Stimulated activated naive CD8-positive, alpha-beta T cell treated with anti-CD3 and anti-CD28 coated beads, Interleukin-15, amount 100 ng/mL, for 72 hours (primary cell): ENCODE measurements around the gene RIGI.
A peak's percentile ranks its signal among the peaks of the same experiment; 100 is the strongest.

Experiments used
- ATAC-seq: fragments of 150-1000 bp; cut with Tn5 transposase; 2 replicates; pipeline ENCODE4 v1.10.0; 2021; ENCODE audit warnings: mild to moderate bottlenecking, moderate library complexity
- DNase-seq, 2 donors: peaks; one replicate each; pipeline ENCODE4 v3.0.0; 2021 to 2022
- H3K27ac Mint-ChIP-seq, 2 donors: one replicate each; pipeline ENCODE4 v1.8.0; 2022; ENCODE audit warnings: mild to moderate bottlenecking in 2 of 2, mixed read lengths in 2 of 2, moderate library complexity in 2 of 2
- H3K27me3 Mint-ChIP-seq: one replicate; pipeline ENCODE4 v1.8.0; 2022; ENCODE audit warnings: mixed read lengths
- H3K4me1 Mint-ChIP-seq: one replicate; pipeline ENCODE4 v1.8.0; 2022; ENCODE audit warnings: mild to moderate bottlenecking, mixed read lengths
- H3K4me3 Mint-ChIP-seq, 2 donors: one replicate each; pipeline ENCODE4 v1.8.0; 2022; ENCODE audit warnings: mild to moderate bottlenecking in 2 of 2, mixed read lengths in 2 of 2, moderate library complexity in 1 of 2
- H3K9me3 Mint-ChIP-seq, 2 donors: one replicate each; pipeline ENCODE4 v1.8.0; 2022; ENCODE audit warnings: mixed read lengths in 2 of 2

RIGI gene

DNA sequence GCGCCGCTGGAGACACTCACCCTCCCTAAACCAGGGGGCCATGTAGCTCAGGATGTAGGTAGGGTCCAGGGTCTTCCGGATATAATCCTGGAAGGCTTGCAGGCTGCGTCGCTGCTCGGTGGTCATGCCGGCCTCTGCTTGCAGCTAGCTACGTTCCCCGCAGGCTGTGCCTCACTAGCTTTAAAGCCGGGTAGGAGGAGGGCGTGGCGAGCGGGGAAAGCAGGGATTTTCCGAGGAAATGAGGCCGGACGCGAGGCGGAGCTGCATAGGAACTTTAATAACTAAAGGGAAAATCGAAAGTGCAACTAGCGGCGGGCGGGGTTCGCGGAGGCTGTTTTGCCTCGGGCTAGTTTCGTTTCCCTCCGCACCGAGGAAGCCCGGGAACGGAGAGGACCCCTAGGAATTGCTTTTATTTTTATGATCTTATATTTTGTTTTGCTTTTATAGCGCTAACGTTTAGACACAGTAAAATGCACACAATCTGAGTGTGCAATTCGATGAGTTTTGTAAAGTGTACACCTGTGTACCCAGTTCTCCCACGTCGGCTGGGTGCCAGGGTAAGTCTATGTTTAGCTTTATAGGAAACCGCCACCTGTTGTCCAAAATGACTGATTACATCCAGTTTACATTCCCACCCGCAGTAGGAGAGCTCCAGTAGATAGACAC, at the start of gene RIGI:
RIGI (minus strand) TSS at position 156 of the 666 bp plus-strand sequence; CDS start at position 126, 30 bp downstream.
- H3K4me3 Mint-ChIP-seq = peak within 1 kb of the TSS; percentile 88 to 97
- H3K4me1 Mint-ChIP-seq = peaks cover 30% of the 10 kb centered on the region
- peak within 1 kb of the TSS; percentile 93 to 95 for H3K27ac Mint-ChIP-seq
- H3K9me3 Mint-ChIP-seq = peaks cover 10 to 13% of the 10 kb centered on the region in 2 donors
- DNase-seq = peak; percentile 60 to 74
- no peaks in the 10 kb centered on the region for H3K27me3 Mint-ChIP-seq
- peak; percentile 79 for ATAC-seq

GRCh38 chr9:32574858-32575257, 48.9 kb upstream of the RIGI start:
- H3K27ac Mint-ChIP-seq = no peak overlapping the region

DNA sequence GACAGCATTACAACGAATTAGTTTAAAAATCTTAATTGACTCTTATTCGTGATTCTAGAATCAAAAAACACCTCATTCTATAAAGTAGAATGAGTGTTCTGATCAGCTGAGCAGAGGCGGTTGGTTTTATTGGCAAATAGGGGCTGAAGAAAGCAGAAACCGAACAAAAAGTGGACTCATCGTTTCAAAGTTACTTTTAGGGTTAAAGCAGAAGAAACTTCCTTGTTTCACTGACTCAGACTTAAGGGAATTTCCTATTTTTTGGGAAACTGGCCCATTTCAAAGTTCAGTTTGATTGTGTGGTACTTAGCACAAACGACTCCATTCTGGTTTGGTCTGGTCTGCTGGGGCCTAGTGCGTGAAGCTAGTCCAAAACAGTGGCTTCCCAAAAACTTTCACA, 47.8 kb upstream of the RIGI start:
- ATAC-seq = no peak
- H3K4me3 Mint-ChIP-seq = peak overlapping the region; percentile 99 to 100
- no peaks in the 10 kb centered on the region for H3K27me3 Mint-ChIP-seq
- peak overlapping the region in 1 of 2 donors; percentile 23 for H3K27ac Mint-ChIP-seq
- DNase-seq = no peak
- no peaks in the 10 kb centered on the region for H3K9me3 Mint-ChIP-seq
- H3K4me1 Mint-ChIP-seq = peaks cover 12% of the 10 kb centered on the region

More at GRCh38 chr9:32574858-32575257, 48.9 kb upstream of the RIGI start:
- H3K9me3 Mint-ChIP-seq = no peaks in the 10 kb centered on the region
- DNase-seq (no peak), ATAC-seq (no peak)
- peaks cover 4% of the 10 kb centered on the region for H3K27me3 Mint-ChIP-seq
- no peak overlapping the region for H3K4me3 Mint-ChIP-seq
- H3K4me1 Mint-ChIP-seq = peaks cover 10% of the 10 kb centered on the region

DNA sequence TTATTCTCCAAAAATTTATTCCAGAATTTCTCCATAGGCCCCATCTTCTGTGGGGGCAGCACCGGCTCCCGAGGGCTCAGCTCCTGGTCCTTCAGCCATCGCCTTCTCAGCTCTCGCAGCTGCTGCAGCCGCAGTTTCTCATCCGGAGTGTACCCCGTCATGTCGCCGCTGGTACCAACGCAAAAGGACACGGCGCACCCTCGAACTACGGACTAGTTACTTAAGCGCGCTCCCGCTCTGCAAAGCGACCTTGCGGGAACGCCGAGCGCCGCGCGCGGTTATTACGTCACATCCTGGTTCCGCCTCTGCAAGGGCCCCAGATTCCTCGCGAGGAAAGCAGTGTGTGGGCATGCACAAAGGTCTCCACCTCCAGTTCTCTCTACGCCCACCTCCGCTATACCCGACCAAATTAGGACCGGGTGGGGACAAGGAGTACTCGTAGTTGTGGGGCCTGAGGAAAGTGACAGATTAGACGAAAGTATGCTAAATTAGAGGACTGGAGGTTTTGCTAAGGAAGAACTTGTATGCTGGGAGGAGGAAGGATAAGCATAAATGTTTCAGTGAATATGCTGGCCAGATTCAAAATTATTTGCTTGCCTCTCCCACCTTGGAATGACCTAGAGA, 47.0 kb upstream of the RIGI start, which contains the start of gene NDUFB6:
NDUFB6 (minus strand) TSS at position 260 of the 624 bp plus-strand sequence; CDS start at position 161, 99 bp downstream.
- ATAC-seq = peak; percentile 88

GRCh38 chr9:32571969-32572899, 46.2 kb upstream of the RIGI start:
- Mint-ChIP-seq H3K9me3 (no peaks in the 10 kb centered on the region), H3K27me3 (no peaks in the 10 kb centered on the region), H3K27ac (peak overlapping the region; percentile 99), H3K4me3 (peak overlapping the region; percentile 99 to 100), H3K4me1 (peaks cover 12% of the 10 kb centered on the region)
- DNase-seq (peak; percentile 69 to 80), ATAC-seq (peak; percentile 95)

More for the DNA sequence above, 47.0 kb upstream of the RIGI start, which contains the start of gene NDUFB6:
- DNase-seq = peak; percentile 92 to 95
- H3K4me3 Mint-ChIP-seq = peak within 1 kb of the TSS; percentile 99 to 100
- H3K27ac Mint-ChIP-seq = peak within 1 kb of the TSS; percentile 99
- H3K9me3 Mint-ChIP-seq = no peaks in the 10 kb centered on the region
- H3K27me3 Mint-ChIP-seq = no peaks in the 10 kb centered on the region
- peaks cover 12% of the 10 kb centered on the region for H3K4me1 Mint-ChIP-seq

DNA sequence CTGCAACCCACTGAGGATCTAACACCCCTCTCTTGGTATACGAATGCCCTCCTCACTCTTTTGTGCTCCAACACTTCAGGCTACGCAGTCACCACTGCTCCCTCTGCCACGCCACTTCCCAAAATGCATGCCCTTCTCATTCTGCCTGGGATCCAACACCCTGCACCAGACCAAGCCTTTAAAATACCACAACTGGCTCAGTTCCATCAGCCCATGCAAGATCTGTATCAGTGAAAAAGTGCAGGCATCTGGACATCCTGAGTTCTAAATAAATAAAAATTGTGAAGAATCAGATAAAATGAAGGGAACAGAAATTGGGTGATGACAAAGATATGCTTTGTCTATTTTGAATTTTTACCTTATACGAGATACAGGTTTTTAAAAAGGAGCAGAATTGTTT, 44.3 kb upstream of the RIGI start:
- no peaks in the 10 kb centered on the region for H3K9me3 Mint-ChIP-seq
- no peak for DNase-seq
- H3K27me3 Mint-ChIP-seq = no peaks in the 10 kb centered on the region
- no peak for ATAC-seq
- H3K4me3 Mint-ChIP-seq = no peak overlapping the region
- peaks cover 23% of the 10 kb centered on the region for H3K4me1 Mint-ChIP-seq
- H3K27ac Mint-ChIP-seq = no peak overlapping the region

- H3K27me3 Mint-ChIP-seq = no peaks in the 10 kb centered on the region
- peaks cover 26% of the 10 kb centered on the region for H3K4me1 Mint-ChIP-seq
- no peak overlapping the region for H3K27ac Mint-ChIP-seq
- no peak for ATAC-seq
- no peak overlapping the region for H3K4me3 Mint-ChIP-seq
- no peak for DNase-seq
- no peaks in the 10 kb centered on the region for H3K9me3 Mint-ChIP-seq
Observed at GRCh38 chr9:32566770-32567169, 40.8 kb upstream of the RIGI start.

DNA sequence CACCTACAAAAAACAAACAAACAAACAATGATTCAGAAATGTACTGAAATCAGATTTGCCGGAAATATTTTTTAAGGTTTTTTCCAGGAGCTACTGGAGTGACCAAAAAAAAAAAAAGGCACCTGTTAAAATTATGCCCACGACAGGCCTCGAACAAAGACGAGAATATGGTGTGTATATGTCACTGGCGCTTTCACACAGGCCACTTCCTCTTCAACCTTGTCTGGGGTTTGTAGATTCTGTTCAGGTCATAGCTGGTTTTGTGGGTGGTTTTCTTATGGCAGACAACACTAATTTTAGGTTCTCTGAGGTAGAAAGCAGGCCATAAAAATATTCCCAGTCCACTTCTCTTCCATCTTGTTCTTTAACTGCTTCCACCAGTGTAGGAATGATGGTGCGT, 40.0 kb upstream of the RIGI start:
- H3K27ac Mint-ChIP-seq = peak overlapping the region in 1 of 2 donors; percentile 33
- H3K9me3 Mint-ChIP-seq = no peaks in the 10 kb centered on the region
- H3K27me3 Mint-ChIP-seq = no peaks in the 10 kb centered on the region
- DNase-seq (no peak), ATAC-seq (no peak)
- H3K4me1 Mint-ChIP-seq = peaks cover 30% of the 10 kb centered on the region
- H3K4me3 Mint-ChIP-seq = no peak overlapping the region

DNA sequence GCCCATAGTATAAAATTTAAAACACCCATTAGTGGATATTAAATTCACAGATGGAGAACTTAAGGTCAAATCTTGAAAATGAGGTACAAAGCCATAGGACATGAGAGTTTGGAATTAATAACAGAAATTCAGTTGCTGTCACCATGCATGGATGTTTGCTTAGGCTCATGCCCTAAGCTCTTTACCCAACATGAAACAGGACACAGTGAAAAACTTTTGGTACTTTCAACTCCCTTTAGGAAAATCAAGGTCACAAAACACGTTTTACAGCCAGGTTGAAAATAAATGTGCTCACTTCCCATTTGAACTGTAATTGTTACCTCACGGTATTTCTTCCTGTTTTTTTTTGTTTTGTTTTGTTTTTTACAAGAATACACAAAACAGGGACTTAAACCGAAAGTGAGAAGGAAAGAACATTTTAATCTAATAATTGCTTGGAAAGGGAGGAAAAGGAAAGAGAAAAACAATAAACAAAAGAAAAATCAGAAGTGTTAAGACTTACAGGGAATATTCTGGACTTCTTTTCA, 32.5 kb upstream of the RIGI start:
- H3K27ac Mint-ChIP-seq = no peak overlapping the region
- DNase-seq (no peak), ATAC-seq (no peak)
- no peaks in the 10 kb centered on the region for H3K27me3 Mint-ChIP-seq
- no peaks in the 10 kb centered on the region for H3K9me3 Mint-ChIP-seq
- H3K4me1 Mint-ChIP-seq = peaks cover 34% of the 10 kb centered on the region
- H3K4me3 Mint-ChIP-seq = no peak overlapping the region

DNA sequence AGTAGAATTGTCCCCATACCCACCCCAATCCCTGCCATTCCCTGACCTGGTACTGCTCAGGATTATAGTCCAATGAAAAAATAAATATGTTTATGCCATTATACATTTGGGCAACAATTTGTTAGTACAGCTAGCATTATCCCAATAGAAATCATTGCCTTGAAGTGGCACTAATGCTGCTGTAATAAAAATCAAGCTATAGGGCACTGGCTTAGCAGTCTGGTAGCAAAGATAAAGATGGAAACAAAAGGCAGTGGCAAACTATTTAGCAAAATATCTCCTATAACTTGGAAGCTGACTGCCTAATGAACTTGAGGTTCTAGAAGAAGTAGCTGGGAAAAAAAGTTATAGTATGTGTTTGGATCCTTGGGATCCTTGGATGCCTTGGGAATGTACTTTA, 28.6 kb upstream of the RIGI start:
- DNase-seq = no peak
- peaks cover 46% of the 10 kb centered on the region for H3K4me1 Mint-ChIP-seq
- H3K27me3 Mint-ChIP-seq = no peaks in the 10 kb centered on the region
- H3K9me3 Mint-ChIP-seq = no peaks in the 10 kb centered on the region
- no peak for ATAC-seq
- H3K27ac Mint-ChIP-seq = no peak overlapping the region
- no peak overlapping the region for H3K4me3 Mint-ChIP-seq

DNA sequence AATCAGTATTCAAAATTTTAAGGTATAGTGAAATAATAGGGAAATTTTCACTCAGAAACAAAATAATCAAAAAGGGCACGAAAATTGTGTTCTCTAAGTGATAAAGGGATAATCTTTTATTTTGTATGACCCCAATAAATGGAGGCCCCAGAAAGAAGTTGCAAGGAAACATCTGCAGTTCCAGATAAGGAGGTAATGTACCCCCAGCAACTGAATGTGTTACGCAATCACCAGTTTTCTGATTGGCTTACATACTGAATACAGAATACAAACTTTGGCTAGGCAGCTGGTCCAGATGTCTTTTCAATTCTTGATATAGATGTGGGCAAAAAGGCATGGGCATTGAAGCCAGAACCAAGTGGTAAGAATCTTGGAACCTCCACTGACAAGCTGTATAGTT, 28.1 kb upstream of the RIGI start:
- Mint-ChIP-seq H3K27ac (peak overlapping the region in 1 of 2 donors; percentile 72), H3K4me1 (peaks cover 47% of the 10 kb centered on the region), H3K9me3 (no peaks in the 10 kb centered on the region), H3K27me3 (no peaks in the 10 kb centered on the region), H3K4me3 (no peak overlapping the region)
- ATAC-seq (no peak), DNase-seq (no peak)

GRCh38 chr9:32552172-32552872, 26.3 kb upstream of the RIGI start, which contains the start of the genes SMIM27 and TOPORS:
Gene SMIM27, plus strand, starts transcription at chr9:32552327. Its CDS starts 108 bp downstream, at chr9:32552435.
Gene TOPORS, minus strand, starts transcription at chr9:32552586. Its CDS starts 150 bp downstream, at chr9:32552436.
- ATAC-seq (peak; percentile 81), DNase-seq (peak; percentile 86 to 91)
- Mint-ChIP-seq H3K9me3 (no peaks in the 10 kb centered on the region), H3K4me1 (peaks cover 57% of the 10 kb centered on the region), H3K4me3 (peak within 1 kb of the TSS; percentile 91 to 100), H3K27me3 (no peaks in the 10 kb centered on the region), H3K27ac (peak within 1 kb of the TSS; percentile 99 to 100)

GRCh38 chr9:32551276-32552051, 25.5 kb upstream of the RIGI start:
- Mint-ChIP-seq H3K4me3 (peak overlapping the region; percentile 91 to 100), H3K27me3 (no peaks in the 10 kb centered on the region), H3K27ac (peak overlapping the region; percentile 99 to 100), H3K4me1 (peaks cover 63% of the 10 kb centered on the region), H3K9me3 (no peaks in the 10 kb centered on the region)
- DNase-seq (peak; percentile 49 to 61), ATAC-seq (peak; percentile 57)
